AG04449 (cell line): ENCODE results near the gene SIAH1.
A peak's percentile ranks its signal among the peaks of the same experiment; 100 is the strongest.

Source experiments
- CTCF ChIA-PET: fragments of 350-600 bp; formaldehyde crosslinking; extraction: SDS; loops from one replicate; lab custom pipeline; 2021; ENCODE audit warnings: antibody characterized with exemption; lab: Yijun Ruan, JAX
- POLR2A ChIA-PET: fragments of 400-600, 350-600 bp; formaldehyde crosslinking; extraction: SDS; loops from one replicate; lab custom pipeline; 2020; ENCODE audit warnings: antibody characterized with exemption, inconsistent platforms; lab: Yijun Ruan, JAX
- DNase-seq: peaks from one replicate; pipeline ENCODE4 v3.0.0-alpha.2; 2010; ENCODE audit warnings: low read depth, low spot score
- H3K4me3 ChIP-seq: 2 replicates; pipeline ENCODE4 v1.5.1; 2011; ENCODE audit warnings: low read depth, mild to moderate bottlenecking, control low read depth, low read length
- CTCF ChIP-seq: IDR thresholded peaks from one replicate; pipeline ENCODE4 v1.5.1; 2011; ENCODE audit warnings: mild to moderate bottlenecking, moderate library complexity, low read length, control low read depth, inconsistent platforms; ENCODE audit not compliant: insufficient read depth; ENCODE audit errors: missing control alignments

The SIAH1 gene

GRCh38 chr16:48385253-48386150 lies at the start of gene SIAH1:
SIAH1 (minus strand) TSS chr16:48385413; CDS start chr16:48362428, 22,985 bp downstream.
- CTCF ChIA-PET = interaction anchor here (1.0 to 2.4 kb wide), 5 partner anchors 10 to 245 kb away, joined by 3 to 13 read pairs (median 3); no protein-coding TSS in a partner anchor
- peak; percentile 33 for DNase-seq
- POLR2A ChIA-PET = interaction anchor here (0.6 to 1.1 kb wide), 10 partner anchors 14 to 238 kb away, joined by 3 to 5 read pairs (median 3); no protein-coding TSS in a partner anchor
- TF ChIP-seq CTCF = no peak
- peak within 1 kb of the TSS; percentile 80 for H3K4me3 ChIP-seq

GRCh38 chr16:48434653-48435317 lies 49.6 kb upstream of the SIAH1 start:
- POLR2A ChIA-PET = no interaction called here
- no peak overlapping the region for H3K4me3 ChIP-seq
- no peak for TF ChIP-seq CTCF
- CTCF ChIA-PET = no interaction called here
- DNase-seq = no peak

- no peak overlapping the region for H3K4me3 ChIP-seq
- CTCF ChIA-PET = no interaction called here
- DNase-seq = no peak
- POLR2A ChIA-PET = no interaction called here
- TF ChIP-seq CTCF = no peak
These were observed 48.8 kb upstream of the SIAH1 start for GRCh38 chr16:48433850-48434530.

- DNase-seq = no peak
- POLR2A ChIA-PET = no interaction called here
- CTCF ChIA-PET = no interaction called here
- no peak for TF ChIP-seq CTCF
- no peak overlapping the region for H3K4me3 ChIP-seq
These were observed 48.1 kb upstream of the SIAH1 start for GRCh38 chr16:48433116-48433849.

- no peak for TF ChIP-seq CTCF
- CTCF ChIA-PET = no interaction called here
- no peak for DNase-seq
- POLR2A ChIA-PET = no interaction called here
- H3K4me3 ChIP-seq = no peak overlapping the region
These were observed 46.9 kb upstream of the SIAH1 start for GRCh38 chr16:48432136-48432535.
